Measurements from ENCODE around the gene PPP1R14D.

- TF ChIP-seq CTCF (conservative IDR thresholded peaks at IDR 0.05; ENCODE audit: low read length) = no peak
- no peak for TF ChIP-seq EZH2phosphoT487 (IDR thresholded peaks at IDR 0.05; ENCODE audit: borderline replicate concordance, low read depth, low read length)
Observed at GRCh38 chr15:40832903-40833302, 4.4 kb upstream of the PPP1R14D start.

Measured in OCI-LY7 (cell line).